ENCODE results near the gene EIF2A. TPM values are rescaled to one million over a fixed set of nuclear protein-coding genes. Genes with fewer than 3 reads are reported as not detected.
"Not testable (repeated sequence)": the region's sequence is repeated elsewhere in the genome, so short reads cannot be mapped to it uniquely, and the experiment has no call there.

EIF2A gene
- total RNA-seq, 1 experiment from 2014 or later: 604 TPM

GRCh38 chr3:150602426-150603152, 56.0 kb downstream of the EIF2A start:
- DNase-seq (ENCODE audit: low read depth): no peak

- DNase-seq (ENCODE audit: low read depth): peak; percentile 95
These were observed 56.8 kb downstream of the EIF2A start, which contains the start of gene SELENOT for GRCh38 chr3:150603153-150603979. Gene SELENOT (plus strand): TSS chr3:150603321. CDS start chr3:150603363, 42 bp downstream.

GRCh38 chr3:150603980-150604319, 57.4 kb downstream of the EIF2A start:
- DNase-seq (ENCODE audit: low read depth): no peak

DNA sequence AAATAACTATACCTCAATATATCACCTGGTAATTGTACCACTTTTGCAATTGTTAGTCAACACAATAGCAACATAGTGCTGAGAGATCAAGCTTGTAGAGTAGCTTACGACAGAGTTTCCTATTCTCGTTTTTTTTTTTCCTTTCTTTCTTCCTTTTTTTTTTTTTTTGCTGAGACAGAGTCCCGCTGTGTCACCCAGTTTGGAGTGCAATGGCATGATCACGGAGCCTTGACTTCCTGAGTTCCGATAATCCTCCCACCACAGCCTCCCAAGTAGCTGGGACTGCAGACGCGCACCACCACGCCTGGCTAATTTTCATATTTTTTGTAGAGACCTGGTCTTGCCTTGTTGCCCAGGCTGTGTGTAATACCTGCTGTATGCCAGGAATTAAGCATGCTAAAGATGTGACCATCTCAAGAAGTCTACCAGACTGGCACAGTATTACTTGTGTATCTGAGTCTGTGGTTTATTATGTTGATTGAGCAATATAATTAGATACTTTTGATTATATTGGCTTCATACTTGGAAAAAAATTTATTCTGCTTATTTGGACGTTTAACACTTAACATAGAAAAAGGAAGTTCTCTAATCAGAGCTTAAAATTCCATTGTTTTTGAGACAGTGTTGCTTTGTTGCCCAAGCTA, 59.5 kb downstream of the EIF2A start:
- DNase-seq (ENCODE audit: low read depth): no peak

DNA sequence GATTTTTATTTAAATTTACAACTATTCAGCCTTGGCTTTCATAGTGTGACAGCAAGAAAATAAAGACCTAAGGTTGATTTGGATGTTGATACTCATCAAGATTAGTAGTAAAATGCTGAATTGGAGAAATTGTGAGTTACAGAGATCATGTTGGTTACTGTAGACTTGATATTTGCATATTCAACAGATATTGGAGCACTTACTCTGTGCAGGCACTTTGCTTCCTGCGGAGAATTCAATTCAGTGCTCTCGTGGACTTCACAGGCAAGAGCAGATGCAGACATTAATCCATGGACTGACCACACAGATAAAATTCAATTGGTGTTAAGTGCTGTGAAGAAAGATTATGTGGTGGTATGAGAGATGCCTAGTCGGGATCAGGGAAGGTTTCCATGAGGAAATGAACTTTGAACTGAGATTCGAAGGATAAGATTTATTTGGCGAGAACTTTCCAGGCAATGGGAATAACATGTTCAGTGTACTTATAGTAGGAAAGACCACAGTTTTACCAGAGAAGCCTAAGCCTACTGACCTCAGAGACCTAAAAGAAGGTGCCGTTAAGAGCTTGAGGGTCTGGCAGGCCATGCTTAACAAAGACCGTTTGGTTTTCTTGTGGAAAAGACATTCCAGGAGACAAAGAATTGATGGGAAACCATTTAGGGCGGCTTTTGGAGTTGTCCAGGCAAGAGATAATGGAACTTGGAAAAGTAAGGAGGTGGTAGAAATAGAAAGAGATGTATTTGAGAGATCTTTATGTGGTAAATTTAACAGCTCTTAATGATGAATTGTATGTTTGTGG, 60.9 kb downstream of the EIF2A start:
- DNase-seq (ENCODE audit: low read depth): no peak

DNA sequence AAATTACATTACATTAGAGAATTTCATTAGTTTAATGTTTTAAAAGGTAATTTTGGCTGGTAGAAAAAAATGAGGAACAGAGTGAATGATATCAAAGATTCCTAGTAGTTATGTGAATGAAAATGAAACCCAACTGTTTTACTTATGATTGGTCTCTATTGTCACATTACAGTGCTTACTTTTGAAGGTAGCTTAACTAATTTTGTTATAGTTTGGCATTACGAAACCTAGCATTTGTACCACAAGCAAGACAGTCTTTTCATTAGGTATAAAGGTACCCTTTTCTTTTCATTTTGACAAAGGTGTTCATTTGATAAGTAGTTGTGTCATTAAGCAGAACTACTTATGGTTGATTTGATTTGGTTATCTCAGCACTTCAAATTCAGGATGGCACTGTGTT, 63.4 kb downstream of the EIF2A start:
- no peak for DNase-seq (ENCODE audit: low read depth)

DNA sequence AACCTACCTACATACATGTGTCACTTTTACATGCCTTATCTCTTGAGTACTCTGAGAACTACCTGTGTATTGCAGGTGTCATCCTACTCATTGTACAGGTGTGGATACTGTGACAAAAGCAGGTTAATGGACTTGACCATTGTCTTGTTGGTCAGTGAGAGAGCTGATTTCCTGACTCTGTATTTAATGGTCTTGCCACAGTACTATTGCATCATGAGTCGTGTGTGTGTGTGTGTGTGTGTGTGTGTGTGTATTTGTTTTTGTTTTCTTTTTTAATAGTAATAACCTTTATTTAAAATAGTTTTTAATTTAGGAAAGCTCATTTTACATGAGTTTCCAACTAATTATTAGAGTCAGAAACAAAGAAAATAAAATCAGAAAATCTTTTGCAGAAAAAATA, 64.2 kb downstream of the EIF2A start:
- DNase-seq (ENCODE audit: low read depth): no peak

- no peak for DNase-seq (ENCODE audit: low read depth)
These were observed 65.1 kb downstream of the EIF2A start for GRCh38 chr3:150611666-150612065.

DNA sequence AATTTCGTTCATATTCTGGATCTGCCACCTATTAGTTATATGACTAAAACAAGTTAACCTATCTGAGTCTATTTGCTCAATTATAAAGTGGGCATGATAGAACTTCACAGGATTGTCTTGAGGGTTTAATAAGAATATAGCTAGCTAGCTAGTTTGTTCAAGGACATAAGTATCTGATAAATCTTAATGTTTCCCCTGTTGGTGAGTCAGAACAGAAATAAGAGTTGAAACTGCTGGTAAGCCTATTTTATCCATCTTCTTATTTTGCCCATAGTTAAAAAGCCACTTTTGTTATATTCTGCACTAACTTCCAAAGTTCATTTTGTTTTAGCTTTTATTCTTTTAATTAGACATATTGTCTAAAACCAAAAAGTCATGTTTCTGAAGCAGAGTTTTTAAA, 65.9 kb downstream of the EIF2A start:
- DNase-seq (ENCODE audit: low read depth): no peak

- DNase-seq (ENCODE audit: low read depth): no peak
These were observed 66.4 kb downstream of the EIF2A start for GRCh38 chr3:150613034-150613433.

DNA sequence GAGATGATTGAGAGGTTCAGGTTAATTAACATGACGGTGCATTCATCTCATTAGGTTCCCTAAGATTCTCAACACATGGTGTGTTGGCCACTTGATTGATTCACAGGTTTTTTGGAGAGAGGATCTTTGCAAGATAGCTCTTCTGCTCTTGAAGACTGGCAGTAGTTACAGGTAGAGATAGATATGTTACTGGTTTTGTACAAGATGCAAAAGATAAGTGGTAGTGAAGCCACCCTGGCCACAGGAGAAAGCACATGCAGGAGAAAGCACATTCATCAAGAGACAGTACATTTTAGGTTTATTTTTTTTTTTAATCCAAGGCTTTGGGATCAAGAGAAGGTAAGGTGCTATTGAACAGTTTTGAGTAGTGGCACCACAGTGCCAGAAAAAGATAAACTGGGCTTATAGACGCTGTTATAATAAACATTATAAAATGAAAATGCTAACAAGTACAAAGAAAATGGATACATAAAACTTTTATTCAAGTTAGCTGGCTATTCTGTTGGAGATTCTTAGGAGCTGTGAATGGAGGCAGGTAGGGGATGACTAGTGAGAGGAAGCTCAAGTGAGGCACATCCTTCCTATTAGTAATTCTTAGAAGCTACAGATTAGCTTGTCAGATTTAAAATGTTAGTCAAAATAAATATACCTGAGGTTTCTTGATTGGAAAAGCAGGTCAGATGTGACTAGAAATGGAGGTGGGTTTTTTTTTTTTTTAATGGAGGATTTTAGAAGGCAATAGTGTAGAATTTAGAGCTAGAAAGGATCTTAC, 67.3 kb downstream of the EIF2A start:
- DNase-seq (ENCODE audit: low read depth): no peak

DNA sequence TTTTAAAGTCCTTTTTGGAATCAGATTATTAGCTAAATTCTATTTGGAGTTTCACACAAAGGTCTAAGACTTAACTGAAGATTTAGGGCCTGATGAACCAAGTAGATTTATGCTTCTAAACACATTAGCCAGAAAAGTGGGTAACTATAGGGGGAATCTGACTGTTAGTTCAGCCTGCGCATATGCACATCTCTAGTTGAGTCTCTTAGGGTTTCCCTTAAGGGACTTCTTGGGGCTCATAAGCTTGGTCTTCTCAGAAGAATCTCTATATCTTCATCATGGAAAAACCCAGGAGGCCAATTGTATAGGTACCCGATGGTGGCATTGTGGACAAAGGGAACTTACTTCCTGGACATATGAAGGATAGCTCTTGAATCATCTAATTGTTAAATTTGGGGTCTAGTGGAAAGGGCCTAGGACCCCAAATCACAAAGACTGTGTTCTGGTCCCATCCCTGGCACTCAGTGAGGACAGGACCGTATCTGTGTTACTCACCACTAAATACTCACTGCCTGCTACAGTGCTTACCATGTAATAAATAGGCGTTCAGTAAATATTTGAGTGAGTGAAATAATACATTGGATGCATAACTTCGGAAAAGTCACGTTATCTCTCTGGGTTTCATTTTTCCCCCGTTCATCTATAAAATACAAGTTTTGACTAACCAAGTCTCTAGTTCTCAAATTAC, 73.6 kb downstream of the EIF2A start:
- no peak for DNase-seq (ENCODE audit: low read depth)

GRCh38 chr3:150622955-150623354, 76.4 kb downstream of the EIF2A start:
- not testable (repeated sequence) for DNase-seq (ENCODE audit: low read depth)

GRCh38 chr3:150623945-150624344, 77.4 kb downstream of the EIF2A start:
- DNase-seq (ENCODE audit: low read depth): no peak

DNA sequence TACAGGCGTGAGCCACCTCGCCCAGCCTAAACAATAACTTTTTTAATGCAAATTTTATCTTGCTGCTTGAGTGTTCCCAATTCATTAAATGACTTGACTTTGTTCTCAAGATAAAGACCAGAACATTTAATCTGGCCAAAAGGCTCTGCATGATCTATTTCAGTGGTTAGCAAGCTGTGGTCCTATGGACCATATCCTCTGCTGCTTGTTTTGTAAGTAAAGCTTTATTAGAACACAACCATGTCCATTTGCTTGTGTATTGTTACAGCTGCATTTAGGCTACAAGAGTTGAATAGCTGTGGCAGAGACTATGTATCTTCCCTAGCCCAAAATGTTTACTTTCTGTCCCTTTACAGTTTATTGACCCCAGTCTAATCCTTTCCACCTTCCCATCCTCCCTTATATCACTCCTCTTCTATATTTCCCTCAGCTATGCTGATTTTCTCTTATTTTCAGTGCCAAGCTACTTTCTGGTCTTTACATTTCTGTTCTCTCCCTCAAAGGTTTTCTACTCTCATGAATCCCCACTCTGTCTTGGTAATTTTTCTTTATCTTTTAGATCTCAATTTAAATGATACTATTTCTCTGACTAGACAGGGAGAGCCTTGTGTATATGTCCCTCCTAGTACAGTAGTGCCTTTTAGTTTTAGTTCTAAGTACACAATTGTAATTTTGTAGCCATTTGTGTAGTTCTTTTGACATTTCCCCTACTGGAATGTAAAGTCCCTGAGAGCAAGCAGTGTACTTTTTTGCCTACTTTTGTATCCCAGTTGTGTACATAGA, 79.8 kb downstream of the EIF2A start:
- DNase-seq (ENCODE audit: low read depth): no peak

- no peak for DNase-seq (ENCODE audit: low read depth)
These were observed 81.0 kb downstream of the EIF2A start for GRCh38 chr3:150627557-150627956.

GRCh38 chr3:150631515-150632221, 85.1 kb downstream of the EIF2A start:
- no peak for DNase-seq (ENCODE audit: low read depth)

DNA sequence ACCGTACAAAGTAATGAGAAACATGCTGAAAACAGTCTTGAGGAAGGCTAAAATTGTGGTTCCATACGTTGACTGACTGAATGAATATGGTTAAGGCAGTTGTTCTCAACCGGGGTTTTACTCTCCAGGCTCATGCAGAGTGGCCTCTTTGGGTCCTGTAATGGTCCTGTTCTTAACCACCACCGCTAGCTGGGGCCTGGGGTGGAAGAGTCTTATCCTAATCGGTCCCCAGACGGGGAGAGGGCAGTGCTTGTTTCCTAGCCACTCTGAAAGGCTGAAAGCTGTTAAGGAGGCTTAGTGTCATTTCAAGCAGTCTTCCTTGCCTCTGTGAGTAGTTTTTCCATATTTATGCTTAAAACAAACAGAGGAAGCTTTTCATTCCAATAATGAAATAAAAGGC, 88.5 kb downstream of the EIF2A start:
- DNase-seq (ENCODE audit: low read depth): no peak

GRCh38 chr3:150635526-150635925, 88.9 kb downstream of the EIF2A start:
- no peak for DNase-seq (ENCODE audit: low read depth)

All from RPMI7951 (cell line).